ELR (cell line): ENCODE data around the gene MIAT.
A peak's percentile ranks its signal among the peaks of the same experiment; 100 is the strongest.

Experiments used
- DNase-seq: peaks from one replicate; pipeline ENCODE4 v3.0.0-alpha.2; 2015; ENCODE audit warnings: low read depth

The MIAT gene

GRCh38 chr22:26632422-26633155 lies 24.8 kb upstream of the MIAT start:
- no peak for DNase-seq

- DNase-seq: no peak
Observed at GRCh38 chr22:26634189-26634588, 23.2 kb upstream of the MIAT start.

GRCh38 chr22:26635117-26635516 lies 22.3 kb upstream of the MIAT start:
- DNase-seq: no peak

- DNase-seq: no peak
Observed at GRCh38 chr22:26636296-26636695, 21.1 kb upstream of the MIAT start.

- no peak for DNase-seq
Observed at GRCh38 chr22:26642465-26643417, 14.6 kb upstream of the MIAT start.

GRCh38 chr22:26643418-26644100 lies 13.8 kb upstream of the MIAT start:
- no peak for DNase-seq

GRCh38 chr22:26646158-26646557 lies 11.2 kb upstream of the MIAT start:
- DNase-seq: peak; percentile 50

GRCh38 chr22:26648011-26648497 lies 9.3 kb upstream of the MIAT start:
- DNase-seq: no peak

GRCh38 chr22:26648528-26649388 lies 8.6 kb upstream of the MIAT start:
- no peak for DNase-seq

- no peak for DNase-seq
Observed at GRCh38 chr22:26650722-26651421, 6.5 kb upstream of the MIAT start.

- DNase-seq: no peak
Observed at GRCh38 chr22:26651815-26652214, 5.6 kb upstream of the MIAT start.

GRCh38 chr22:26658161-26658560 lies 773 bp downstream of the MIAT start:
- DNase-seq: no peak

GRCh38 chr22:26658671-26659478 lies 1.5 kb downstream of the MIAT start:
- peak; percentile 96 for DNase-seq

GRCh38 chr22:26660356-26660755 lies 3.0 kb downstream of the MIAT start:
- no peak for DNase-seq

GRCh38 chr22:26660961-26661578 lies 3.7 kb downstream of the MIAT start:
- DNase-seq: no peak

- DNase-seq: no peak
Observed at GRCh38 chr22:26662160-26662559, 4.8 kb downstream of the MIAT start.

- DNase-seq: no peak
Observed at GRCh38 chr22:26663374-26663923, 6.1 kb downstream of the MIAT start.

GRCh38 chr22:26665813-26666231 lies 8.4 kb downstream of the MIAT start:
- peak; percentile 22 for DNase-seq

GRCh38 chr22:26667140-26667539 lies 9.8 kb downstream of the MIAT start:
- DNase-seq: no peak
